ENCODE measurements around the gene SFTPB.
A peak's percentile ranks its signal among the peaks of the same experiment; 100 is the strongest.

SFTPB gene

DNA sequence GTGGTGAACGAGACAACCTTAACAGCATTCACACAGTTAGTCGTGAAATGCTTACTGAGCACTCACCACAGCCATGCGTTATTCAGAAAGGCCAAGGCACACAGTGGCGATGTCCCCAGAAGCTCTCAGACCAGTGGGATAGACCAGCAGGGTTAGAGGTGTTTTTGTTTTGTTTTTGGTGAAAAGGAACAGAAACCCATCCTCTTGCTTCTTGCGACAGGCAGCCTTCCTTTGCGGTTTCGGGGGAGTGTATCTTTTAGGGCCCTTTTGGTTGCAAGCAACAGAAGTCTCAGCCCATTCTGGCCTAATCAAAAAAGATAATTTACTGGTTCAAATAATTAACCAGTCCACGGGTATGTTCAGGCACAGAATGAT, 30.9 kb upstream of the SFTPB start:
- no peak overlapping the region for H3K4me2 ChIP-seq (ENCODE audit: low read length)
- no peak overlapping the region for H2BK15ac ChIP-seq (replicated peaks; ENCODE audit: low read depth)
- H3K79me2 ChIP-seq (ENCODE audit: control insufficient read depth, insufficient read depth, low read length), result no peaks in the 10 kb centered on the region
- no peak overlapping the region for H3K23ac ChIP-seq (ENCODE audit: low read length)
- H4K5ac ChIP-seq (ENCODE audit: low read length), result no peak overlapping the region
- no peak overlapping the region for H3K4me3 ChIP-seq (ENCODE audit: low read length)
- H3K9ac ChIP-seq (ENCODE audit: low read length), result no peak overlapping the region
- H3K36me3 ChIP-seq (ENCODE audit: control insufficient read depth, insufficient read depth, low read length), result no peaks in the 10 kb centered on the region
- no peak overlapping the region for H3K18ac ChIP-seq (ENCODE audit: low read length)
- H2BK120ac ChIP-seq (ENCODE audit: low read depth, low read length), result no peak overlapping the region
- no peaks in the 10 kb centered on the region for H3K4me1 ChIP-seq (ENCODE audit: control insufficient read depth, low read depth, low read length)
- no peaks in the 10 kb centered on the region for H3K27me3 ChIP-seq (ENCODE audit: insufficient read depth, low read length, poor library complexity)
- H2BK5ac ChIP-seq (ENCODE audit: low read length), result no peak overlapping the region
- no CpG with 5 or more reads among the region's 8 CpGs for WGBS (ENCODE audit: extremely low coverage, insufficient coverage, low lambda C conversion rate)
- H3K79me1 ChIP-seq (ENCODE audit: low read length), result no peaks in the 10 kb centered on the region
- no peak overlapping the region for H3K27ac ChIP-seq (ENCODE audit: low read depth, low read length)
- H3K4ac ChIP-seq (ENCODE audit: low read depth, low read length), result no peak overlapping the region
- H3K56ac ChIP-seq (ENCODE audit: low read length), result no peak overlapping the region
- no peak for DNase-seq
- no peak overlapping the region for H2AK5ac ChIP-seq (ENCODE audit: low read length)
- no peak overlapping the region for H4K8ac ChIP-seq (ENCODE audit: low read depth, low read length)

DNA sequence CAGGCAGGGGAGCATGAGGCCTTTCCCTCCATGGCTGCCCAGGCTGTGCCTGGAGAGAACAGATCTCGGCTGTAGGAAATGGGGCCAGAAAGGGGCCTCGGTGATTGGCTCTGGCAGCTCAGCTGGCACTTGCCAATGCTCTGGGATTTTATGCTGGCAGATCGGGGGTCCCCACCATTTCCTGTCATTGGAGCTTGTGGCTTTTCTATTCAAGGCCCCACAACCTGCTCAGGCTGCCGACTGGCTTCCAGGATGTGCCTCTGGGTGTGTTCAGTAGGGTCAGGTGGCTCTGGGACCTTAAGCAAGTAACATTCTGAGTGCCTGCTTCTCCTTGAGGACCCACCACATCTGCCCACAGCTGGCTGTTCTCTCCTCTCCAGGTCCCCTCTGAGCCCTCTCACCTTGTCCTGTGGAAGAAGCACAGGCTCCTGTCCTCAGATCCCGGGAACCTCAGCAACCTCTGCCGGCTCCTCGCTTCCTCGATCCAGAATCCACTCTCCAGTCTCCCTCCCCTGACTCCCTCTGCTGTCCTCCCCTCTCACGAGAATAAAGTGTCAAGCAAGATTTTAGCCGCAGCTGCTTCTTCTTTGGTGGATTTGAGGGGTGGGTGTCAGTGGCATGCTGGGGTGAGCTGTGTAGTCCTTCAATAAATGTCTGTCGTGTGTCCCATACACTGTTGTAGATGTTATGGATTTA, 30.3 kb upstream of the SFTPB start:
- H2AK5ac ChIP-seq (ENCODE audit: low read length), result no peak overlapping the region
- H3K9ac ChIP-seq (ENCODE audit: low read length), result no peak overlapping the region
- H3K18ac ChIP-seq (ENCODE audit: low read length), result no peak overlapping the region
- H3K23ac ChIP-seq (ENCODE audit: low read length), result no peak overlapping the region
- no peaks in the 10 kb centered on the region for H3K79me1 ChIP-seq (ENCODE audit: low read length)
- H4K8ac ChIP-seq (ENCODE audit: low read depth, low read length), result no peak overlapping the region
- no peaks in the 10 kb centered on the region for H3K4me1 ChIP-seq (ENCODE audit: control insufficient read depth, low read depth, low read length)
- H3K56ac ChIP-seq (ENCODE audit: low read length), result no peak overlapping the region
- no peaks in the 10 kb centered on the region for H3K36me3 ChIP-seq (ENCODE audit: control insufficient read depth, insufficient read depth, low read length)
- H4K5ac ChIP-seq (ENCODE audit: low read length), result no peak overlapping the region
- no peak overlapping the region for H2BK5ac ChIP-seq (ENCODE audit: low read length)
- no peaks in the 10 kb centered on the region for H3K79me2 ChIP-seq (ENCODE audit: control insufficient read depth, insufficient read depth, low read length)
- DNase-seq, result no peak
- no peak overlapping the region for H3K27ac ChIP-seq (ENCODE audit: low read depth, low read length)
- no CpG with 5 or more reads among the region's 11 CpGs for WGBS (ENCODE audit: extremely low coverage, insufficient coverage, low lambda C conversion rate)
- H3K4me2 ChIP-seq (ENCODE audit: low read length), result no peak overlapping the region
- H3K4me3 ChIP-seq (ENCODE audit: low read length), result no peak overlapping the region
- H3K27me3 ChIP-seq (ENCODE audit: insufficient read depth, low read length, poor library complexity), result no peaks in the 10 kb centered on the region
- no peak overlapping the region for H2BK15ac ChIP-seq (replicated peaks; ENCODE audit: low read depth)
- no peak overlapping the region for H2BK120ac ChIP-seq (ENCODE audit: low read depth, low read length)
- no peak overlapping the region for H3K4ac ChIP-seq (ENCODE audit: low read depth, low read length)

DNA sequence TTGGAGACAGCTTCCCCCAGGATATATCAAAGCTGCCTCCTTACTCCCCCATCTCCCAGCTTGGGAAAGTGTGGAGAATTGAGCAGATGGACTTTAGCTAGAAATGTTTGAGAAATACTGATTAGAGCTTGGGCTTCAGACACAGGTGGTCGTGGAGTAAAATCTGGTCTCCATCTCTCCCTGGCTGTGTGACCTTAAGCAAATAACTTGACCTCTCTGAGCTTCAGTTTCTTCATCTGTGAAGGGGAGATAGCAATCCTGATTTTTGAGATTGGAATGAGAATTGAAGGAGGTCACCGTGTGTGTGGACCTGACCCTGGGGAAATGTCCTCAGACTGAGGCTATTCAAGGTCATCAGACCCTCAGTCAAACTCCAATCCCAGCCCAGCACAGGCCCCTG, 29.7 kb upstream of the SFTPB start:
- Histone ChIP-seq H3K23ac (ENCODE audit: low read length) (no peak overlapping the region), H3K27me3 (ENCODE audit: insufficient read depth, low read length, poor library complexity) (no peaks in the 10 kb centered on the region), H2BK15ac (replicated peaks; ENCODE audit: low read depth) (no peak overlapping the region), H4K8ac (ENCODE audit: low read depth, low read length) (no peak overlapping the region), H2AK5ac (ENCODE audit: low read length) (no peak overlapping the region), H3K4ac (ENCODE audit: low read depth, low read length) (no peak overlapping the region), H2BK5ac (ENCODE audit: low read length) (no peak overlapping the region), H3K4me3 (ENCODE audit: low read length) (no peak overlapping the region), H3K79me2 (ENCODE audit: control insufficient read depth, insufficient read depth, low read length) (no peaks in the 10 kb centered on the region), H4K5ac (ENCODE audit: low read length) (no peak overlapping the region), H3K4me1 (ENCODE audit: control insufficient read depth, low read depth, low read length) (no peaks in the 10 kb centered on the region), H3K27ac (ENCODE audit: low read depth, low read length) (no peak overlapping the region), H3K36me3 (ENCODE audit: control insufficient read depth, insufficient read depth, low read length) (no peaks in the 10 kb centered on the region), H3K4me2 (ENCODE audit: low read length) (no peak overlapping the region), H3K79me1 (ENCODE audit: low read length) (no peaks in the 10 kb centered on the region), H3K9ac (ENCODE audit: low read length) (no peak overlapping the region), H2BK120ac (ENCODE audit: low read depth, low read length) (no peak overlapping the region), H3K56ac (ENCODE audit: low read length) (no peak overlapping the region), H3K18ac (ENCODE audit: low read length) (no peak overlapping the region)
- WGBS (ENCODE audit: extremely low coverage, insufficient coverage, low lambda C conversion rate), result no CpG with 5 or more reads among the region's 2 CpGs
- DNase-seq, result no peak

DNA sequence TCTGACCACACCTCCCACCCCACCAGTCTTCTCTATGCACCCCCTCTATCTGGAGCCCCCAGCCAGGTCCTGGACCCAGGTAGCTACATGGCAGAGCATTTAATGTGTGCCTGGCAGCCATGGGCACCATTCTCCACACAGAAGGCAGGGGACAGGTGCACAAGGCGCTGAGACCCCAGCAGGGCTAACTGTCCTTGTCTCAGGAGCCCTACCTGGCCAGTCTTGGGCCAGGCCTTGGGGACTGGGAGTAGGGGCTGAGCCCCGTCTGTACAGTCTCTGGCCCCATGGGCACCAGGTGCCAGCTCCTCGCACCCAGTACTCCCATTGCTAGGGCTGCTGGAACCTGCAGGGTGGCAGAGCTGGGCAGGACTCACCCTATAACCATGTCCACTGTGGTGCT, 29.1 kb upstream of the SFTPB start:
- Histone ChIP-seq H2BK15ac (replicated peaks; ENCODE audit: low read depth) (no peak overlapping the region), H3K79me1 (ENCODE audit: low read length) (no peaks in the 10 kb centered on the region), H3K27me3 (ENCODE audit: insufficient read depth, low read length, poor library complexity) (no peaks in the 10 kb centered on the region), H3K18ac (ENCODE audit: low read length) (no peak overlapping the region), H3K4me1 (ENCODE audit: control insufficient read depth, low read depth, low read length) (no peaks in the 10 kb centered on the region), H2BK120ac (ENCODE audit: low read depth, low read length) (no peak overlapping the region), H3K79me2 (ENCODE audit: control insufficient read depth, insufficient read depth, low read length) (no peaks in the 10 kb centered on the region), H3K27ac (ENCODE audit: low read depth, low read length) (no peak overlapping the region), H3K9ac (ENCODE audit: low read length) (no peak overlapping the region), H4K5ac (ENCODE audit: low read length) (no peak overlapping the region), H4K8ac (ENCODE audit: low read depth, low read length) (no peak overlapping the region), H3K23ac (ENCODE audit: low read length) (no peak overlapping the region), H3K56ac (ENCODE audit: low read length) (no peak overlapping the region), H3K4me3 (ENCODE audit: low read length) (no peak overlapping the region), H3K36me3 (ENCODE audit: control insufficient read depth, insufficient read depth, low read length) (no peaks in the 10 kb centered on the region), H3K4ac (ENCODE audit: low read depth, low read length) (no peak overlapping the region), H2BK5ac (ENCODE audit: low read length) (no peak overlapping the region), H2AK5ac (ENCODE audit: low read length) (no peak overlapping the region), H3K4me2 (ENCODE audit: low read length) (no peak overlapping the region)
- no peak for DNase-seq
- no CpG with 5 or more reads among the region's 3 CpGs for WGBS (ENCODE audit: extremely low coverage, insufficient coverage, low lambda C conversion rate)

DNA sequence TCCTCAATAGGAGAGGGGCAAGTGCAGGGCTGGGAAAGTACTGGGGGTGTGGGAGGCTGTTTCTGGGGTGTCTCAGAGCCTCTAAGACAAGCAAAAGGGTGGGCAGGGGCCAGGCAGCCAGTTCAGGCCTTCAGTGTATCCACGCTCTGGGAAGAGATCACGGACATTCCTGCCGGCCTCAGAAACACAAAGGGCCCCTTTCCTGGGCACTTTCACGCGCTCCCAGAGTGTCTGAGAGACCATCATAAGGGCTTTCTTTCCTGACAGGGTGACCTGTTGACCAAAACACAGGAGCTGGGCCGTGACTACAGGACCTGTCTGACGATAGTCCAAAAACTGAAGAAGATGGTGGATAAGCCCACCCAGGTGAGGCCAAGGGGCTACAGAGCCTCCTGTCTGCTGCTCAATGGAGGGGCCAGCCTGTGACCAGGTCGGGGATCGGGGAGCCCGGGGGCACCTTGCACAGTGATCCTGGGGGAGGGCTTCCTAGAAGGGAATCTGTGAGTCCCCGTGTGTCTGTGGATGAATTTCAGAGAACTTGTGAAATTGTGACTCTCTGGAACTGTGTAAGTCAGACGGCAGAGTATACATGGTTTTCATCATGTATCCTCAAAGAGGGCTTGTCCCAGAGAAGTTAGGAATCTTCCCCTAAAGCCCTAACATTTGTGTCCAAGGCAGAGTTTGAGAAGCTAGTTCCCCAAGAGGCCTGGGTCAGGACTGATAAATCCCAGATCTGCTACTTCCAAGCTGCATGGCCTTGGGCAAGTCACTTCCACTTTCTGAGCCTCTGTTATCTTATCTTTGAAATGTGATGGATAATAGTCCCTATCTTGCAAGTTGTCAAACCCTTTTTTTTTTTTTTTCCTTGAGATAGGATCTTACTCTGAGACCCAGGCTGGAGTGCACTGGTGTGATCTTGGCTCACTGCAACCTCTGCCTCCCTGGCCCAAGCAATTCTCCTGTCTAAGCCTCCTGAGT, 28.0 kb upstream of the SFTPB start:
- no peak overlapping the region for H3K27ac ChIP-seq (ENCODE audit: low read depth, low read length)
- no peak overlapping the region for H2BK120ac ChIP-seq (ENCODE audit: low read depth, low read length)
- no peak overlapping the region for H3K56ac ChIP-seq (ENCODE audit: low read length)
- H3K9ac ChIP-seq (ENCODE audit: low read length), result no peak overlapping the region
- H3K79me1 ChIP-seq (ENCODE audit: low read length), result no peaks in the 10 kb centered on the region
- no peak overlapping the region for H4K8ac ChIP-seq (ENCODE audit: low read depth, low read length)
- no peak overlapping the region for H4K5ac ChIP-seq (ENCODE audit: low read length)
- no peak overlapping the region for H3K4me2 ChIP-seq (ENCODE audit: low read length)
- no peak overlapping the region for H2AK5ac ChIP-seq (ENCODE audit: low read length)
- no peak overlapping the region for H3K4me3 ChIP-seq (ENCODE audit: low read length)
- H3K36me3 ChIP-seq (ENCODE audit: control insufficient read depth, insufficient read depth, low read length), result no peaks in the 10 kb centered on the region
- no CpG with 5 or more reads among the region's 12 CpGs for WGBS (ENCODE audit: extremely low coverage, insufficient coverage, low lambda C conversion rate)
- H2BK15ac ChIP-seq (replicated peaks; ENCODE audit: low read depth), result no peak overlapping the region
- H2BK5ac ChIP-seq (ENCODE audit: low read length), result no peak overlapping the region
- no peaks in the 10 kb centered on the region for H3K4me1 ChIP-seq (ENCODE audit: control insufficient read depth, low read depth, low read length)
- H3K23ac ChIP-seq (ENCODE audit: low read length), result no peak overlapping the region
- H3K27me3 ChIP-seq (ENCODE audit: insufficient read depth, low read length, poor library complexity), result no peaks in the 10 kb centered on the region
- DNase-seq, result peak; percentile 70
- H3K4ac ChIP-seq (ENCODE audit: low read depth, low read length), result no peak overlapping the region
- H3K18ac ChIP-seq (ENCODE audit: low read length), result no peak overlapping the region
- no peaks in the 10 kb centered on the region for H3K79me2 ChIP-seq (ENCODE audit: control insufficient read depth, insufficient read depth, low read length)

All from mesendoderm (in vitro differentiated cells).